ENCODE data around the gene KDM8. TPM values are rescaled to one million over a fixed set of nuclear protein-coding genes. Genes with fewer than 3 reads are reported as not detected.

The KDM8 gene
- polyA plus RNA-seq (2013, experiment 1 of 2), result 5.5 TPM
- polyA plus RNA-seq (2013, experiment 2 of 2), result 3.3 TPM

- no peaks in the 10 kb centered on the region for H3K36me3 ChIP-seq (ENCODE audit: control insufficient read depth, insufficient read depth, low read length)
- 0 to 1% methylated on average over 69 to 70 of the region's 70 CpGs for WGBS, 2 experiments (ENCODE audit: insufficient coverage in 2 of 2)
- peaks cover 6% of the 10 kb centered on the region for H3K4me1 ChIP-seq (ENCODE audit: control insufficient read depth, insufficient read depth, low read length, poor library complexity, severe bottlenecking)
- H3K27ac ChIP-seq (ENCODE audit: low read depth, low read length, severe bottlenecking), result peak within 1 kb of the TSS; percentile 98
- no peaks in the 10 kb centered on the region for H3K9me3 ChIP-seq (ENCODE audit: control insufficient read depth, low read length)
- peak within 1 kb of the TSS; percentile 75 for H3K4me3 ChIP-seq (ENCODE audit: extremely low read depth, insufficient read depth, low read length, poor library complexity, severe bottlenecking)
Measured at GRCh38 chr16:27203507-27204311, at the start of gene KDM8. Gene KDM8 (plus strand): TSS chr16:27203526. CDS start chr16:27210124, 6,598 bp downstream.

GRCh38 chr16:27154705-27155521 lies 48.4 kb upstream of the KDM8 start:
- Histone ChIP-seq H3K4me1 (ENCODE audit: control insufficient read depth, insufficient read depth, low read length, poor library complexity, severe bottlenecking) (no peaks in the 10 kb centered on the region), H3K9me3 (ENCODE audit: control insufficient read depth, low read length) (no peaks in the 10 kb centered on the region), H3K4me3 (ENCODE audit: extremely low read depth, insufficient read depth, low read length, poor library complexity, severe bottlenecking) (no peak overlapping the region), H3K27ac (ENCODE audit: low read depth, low read length, severe bottlenecking) (no peak overlapping the region), H3K36me3 (ENCODE audit: control insufficient read depth, insufficient read depth, low read length) (no peaks in the 10 kb centered on the region)
- WGBS, 2 experiments (ENCODE audit: insufficient coverage in 2 of 2), result 29 to 40% methylated on average over 13 to 18 of the region's 24 CpGs

GRCh38 chr16:27156579-27156978 lies 46.7 kb upstream of the KDM8 start:
- H3K27ac ChIP-seq (ENCODE audit: low read depth, low read length, severe bottlenecking), result no peak overlapping the region
- H3K9me3 ChIP-seq (ENCODE audit: control insufficient read depth, low read length), result no peaks in the 10 kb centered on the region
- H3K36me3 ChIP-seq (ENCODE audit: control insufficient read depth, insufficient read depth, low read length), result no peaks in the 10 kb centered on the region
- no peak overlapping the region for H3K4me3 ChIP-seq (ENCODE audit: extremely low read depth, insufficient read depth, low read length, poor library complexity, severe bottlenecking)
- no peaks in the 10 kb centered on the region for H3K4me1 ChIP-seq (ENCODE audit: control insufficient read depth, insufficient read depth, low read length, poor library complexity, severe bottlenecking)
- 60 to 70% methylated on average over 1 to 2 of the region's 3 CpGs for WGBS, 2 experiments (ENCODE audit: insufficient coverage in 2 of 2)

- no peak overlapping the region for H3K4me3 ChIP-seq (ENCODE audit: extremely low read depth, insufficient read depth, low read length, poor library complexity, severe bottlenecking)
- H3K4me1 ChIP-seq (ENCODE audit: control insufficient read depth, insufficient read depth, low read length, poor library complexity, severe bottlenecking), result no peaks in the 10 kb centered on the region
- H3K9me3 ChIP-seq (ENCODE audit: control insufficient read depth, low read length), result no peaks in the 10 kb centered on the region
- WGBS, 2 experiments (ENCODE audit: insufficient coverage in 2 of 2), result 83 to 93% methylated on average over 3 of the region's 3 CpGs
- H3K27ac ChIP-seq (ENCODE audit: low read depth, low read length, severe bottlenecking), result no peak overlapping the region
- H3K36me3 ChIP-seq (ENCODE audit: control insufficient read depth, insufficient read depth, low read length), result no peaks in the 10 kb centered on the region
Measured at GRCh38 chr16:27161398-27161797, 41.9 kb upstream of the KDM8 start.

- no peak overlapping the region for H3K4me3 ChIP-seq (ENCODE audit: extremely low read depth, insufficient read depth, low read length, poor library complexity, severe bottlenecking)
- no peaks in the 10 kb centered on the region for H3K9me3 ChIP-seq (ENCODE audit: control insufficient read depth, low read length)
- no peaks in the 10 kb centered on the region for H3K36me3 ChIP-seq (ENCODE audit: control insufficient read depth, insufficient read depth, low read length)
- no peaks in the 10 kb centered on the region for H3K4me1 ChIP-seq (ENCODE audit: control insufficient read depth, insufficient read depth, low read length, poor library complexity, severe bottlenecking)
- H3K27ac ChIP-seq (ENCODE audit: low read depth, low read length, severe bottlenecking), result no peak overlapping the region
Measured at GRCh38 chr16:27164352-27164751, 39.0 kb upstream of the KDM8 start.

GRCh38 chr16:27165576-27165975 lies 37.8 kb upstream of the KDM8 start:
- no peaks in the 10 kb centered on the region for H3K36me3 ChIP-seq (ENCODE audit: control insufficient read depth, insufficient read depth, low read length)
- no peak overlapping the region for H3K4me3 ChIP-seq (ENCODE audit: extremely low read depth, insufficient read depth, low read length, poor library complexity, severe bottlenecking)
- H3K4me1 ChIP-seq (ENCODE audit: control insufficient read depth, insufficient read depth, low read length, poor library complexity, severe bottlenecking), result no peaks in the 10 kb centered on the region
- 67 to 75% methylated on average over 1 to 2 of the region's 3 CpGs for WGBS, 2 experiments (ENCODE audit: insufficient coverage in 2 of 2)
- H3K9me3 ChIP-seq (ENCODE audit: control insufficient read depth, low read length), result no peaks in the 10 kb centered on the region
- no peak overlapping the region for H3K27ac ChIP-seq (ENCODE audit: low read depth, low read length, severe bottlenecking)

- Histone ChIP-seq H3K36me3 (ENCODE audit: control insufficient read depth, insufficient read depth, low read length) (no peaks in the 10 kb centered on the region), H3K4me1 (ENCODE audit: control insufficient read depth, insufficient read depth, low read length, poor library complexity, severe bottlenecking) (no peaks in the 10 kb centered on the region), H3K27ac (ENCODE audit: low read depth, low read length, severe bottlenecking) (no peak overlapping the region), H3K4me3 (ENCODE audit: extremely low read depth, insufficient read depth, low read length, poor library complexity, severe bottlenecking) (no peak overlapping the region), H3K9me3 (ENCODE audit: control insufficient read depth, low read length) (peaks cover 4% of the 10 kb centered on the region)
- WGBS, 2 experiments (ENCODE audit: insufficient coverage in 2 of 2), result 94 to 96% methylated on average over 2 to 7 of the region's 8 CpGs
Measured at GRCh38 chr16:27168790-27169189, 34.5 kb upstream of the KDM8 start.

- no peak overlapping the region for H3K4me3 ChIP-seq (ENCODE audit: extremely low read depth, insufficient read depth, low read length, poor library complexity, severe bottlenecking)
- H3K36me3 ChIP-seq (ENCODE audit: control insufficient read depth, insufficient read depth, low read length), result no peaks in the 10 kb centered on the region
- H3K4me1 ChIP-seq (ENCODE audit: control insufficient read depth, insufficient read depth, low read length, poor library complexity, severe bottlenecking), result peaks cover 2% of the 10 kb centered on the region
- WGBS, 2 experiments (ENCODE audit: insufficient coverage in 2 of 2), result 54 to 71% methylated on average over 5 of the region's 6 CpGs
- H3K9me3 ChIP-seq (ENCODE audit: control insufficient read depth, low read length), result peaks cover 4% of the 10 kb centered on the region
- H3K27ac ChIP-seq (ENCODE audit: low read depth, low read length, severe bottlenecking), result peak overlapping the region; percentile 10
Measured at GRCh38 chr16:27169511-27170071, 33.7 kb upstream of the KDM8 start.

- Histone ChIP-seq H3K4me1 (ENCODE audit: control insufficient read depth, insufficient read depth, low read length, poor library complexity, severe bottlenecking) (peaks cover 3% of the 10 kb centered on the region), H3K9me3 (ENCODE audit: control insufficient read depth, low read length) (peaks cover 4% of the 10 kb centered on the region), H3K36me3 (ENCODE audit: control insufficient read depth, insufficient read depth, low read length) (no peaks in the 10 kb centered on the region), H3K4me3 (ENCODE audit: extremely low read depth, insufficient read depth, low read length, poor library complexity, severe bottlenecking) (no peak overlapping the region), H3K27ac (ENCODE audit: low read depth, low read length, severe bottlenecking) (no peak overlapping the region)
- WGBS, 2 experiments (ENCODE audit: insufficient coverage in 2 of 2), result 56 to 60% methylated on average over 3 of the region's 4 CpGs
Measured at GRCh38 chr16:27171584-27171983, 31.7 kb upstream of the KDM8 start.

GRCh38 chr16:27174007-27174406 lies 29.3 kb upstream of the KDM8 start:
- WGBS, 2 experiments (ENCODE audit: insufficient coverage in 2 of 2), result 87 to 88% methylated on average over 5 of the region's 8 CpGs
- Histone ChIP-seq H3K4me3 (ENCODE audit: extremely low read depth, insufficient read depth, low read length, poor library complexity, severe bottlenecking) (no peak overlapping the region), H3K4me1 (ENCODE audit: control insufficient read depth, insufficient read depth, low read length, poor library complexity, severe bottlenecking) (peaks cover 18% of the 10 kb centered on the region), H3K9me3 (ENCODE audit: control insufficient read depth, low read length) (peaks cover 4% of the 10 kb centered on the region), H3K36me3 (ENCODE audit: control insufficient read depth, insufficient read depth, low read length) (no peaks in the 10 kb centered on the region), H3K27ac (ENCODE audit: low read depth, low read length, severe bottlenecking) (no peak overlapping the region)

Measured in mesodermal cell (in vitro differentiated cells).